Esophagus (tissue), 2 donors: ENCODE data around the gene LEKR1. TPM values are rescaled to one million over a fixed set of nuclear protein-coding genes. Genes with fewer than 3 reads are reported as not detected.
"Not testable (repeated sequence)": the region's sequence is repeated elsewhere in the genome, so short reads cannot be mapped to it uniquely, and the experiment has no call there.

Experiments
- H3K27ac ChIP-seq, 2 donors: one replicate each; pipeline ENCODE4 v1.5.1; 2013; ENCODE audit warnings: low read depth in 2 of 2, mild to moderate bottlenecking in 2 of 2, inconsistent platforms in 1 of 2, low read length in 1 of 2, moderate library complexity in 1 of 2
- H3K27me3 ChIP-seq, 2 donors: one replicate each; pipeline ENCODE4 v1.6.1; 2013; ENCODE audit warnings: low read length in 2 of 2, control low read depth in 1 of 2, mild to moderate bottlenecking in 1 of 2; ENCODE audit not compliant: insufficient read depth in 2 of 2, control insufficient read depth in 1 of 2
- H3K36me3 ChIP-seq, 2 donors: one replicate each; pipeline ENCODE4 v1.6.1; 2013; ENCODE audit warnings: low read length in 1 of 2; ENCODE audit not compliant: control insufficient read depth in 2 of 2, insufficient read depth in 2 of 2
- H3K4me1 ChIP-seq, 2 donors: one replicate each; pipeline ENCODE4 v1.6.1; 2013; ENCODE audit warnings: low read length in 1 of 2; ENCODE audit not compliant: control insufficient read depth in 2 of 2, insufficient read depth in 2 of 2
- H3K4me3 ChIP-seq, 2 donors: one replicate each; pipeline ENCODE4 v1.5.1; 2013; ENCODE audit warnings: low read length in 2 of 2, mild to moderate bottlenecking in 2 of 2, low read depth in 1 of 2, moderate library complexity in 1 of 2
- H3K9me3 ChIP-seq, 2 donors: one replicate each; pipeline ENCODE4 v1.6.1; 2013; ENCODE audit warnings: mild to moderate bottlenecking in 2 of 2, low read depth in 1 of 2, low read length in 1 of 2, moderate library complexity in 1 of 2; ENCODE audit not compliant: control insufficient read depth in 2 of 2, insufficient read depth in 1 of 2
- WGBS, 2 donors: extraction: QIAGEN DNeasy Blood & Tissue Kit; methylation state at CpG; one replicate each; pipeline ENCODE4 v1.1.7; 2013; 5-methylcytosine and 5-hydroxymethylcytosine counted together
- polyA plus RNA-seq, 2 donors: library from polyadenylated mRNA; stranded (reverse); fragments of 200-250 nt; gene quantifications; one replicate each; pipeline ENCODE4 v1.2.3, GENCODE V29; 2013
- donor health status: healthy with polysubstance abuse.
- donor health status: Bipolar disorder and iron deficiency.

Gene LEKR1
- polyA plus RNA-seq, 2 donors, result 0.21 to 0.33 TPM

- not testable (repeated sequence) for H3K9me3 ChIP-seq, H3K4me1 ChIP-seq, H3K27me3 ChIP-seq, H3K4me3 ChIP-seq, H3K36me3 ChIP-seq, H3K27ac ChIP-seq
- 92% methylated on average over 2 of the region's 2 CpGs for WGBS, 2 donors
These were observed 88.1 kb downstream of the LEKR1 start for GRCh38 chr3:156914300-156914699.

DNA sequence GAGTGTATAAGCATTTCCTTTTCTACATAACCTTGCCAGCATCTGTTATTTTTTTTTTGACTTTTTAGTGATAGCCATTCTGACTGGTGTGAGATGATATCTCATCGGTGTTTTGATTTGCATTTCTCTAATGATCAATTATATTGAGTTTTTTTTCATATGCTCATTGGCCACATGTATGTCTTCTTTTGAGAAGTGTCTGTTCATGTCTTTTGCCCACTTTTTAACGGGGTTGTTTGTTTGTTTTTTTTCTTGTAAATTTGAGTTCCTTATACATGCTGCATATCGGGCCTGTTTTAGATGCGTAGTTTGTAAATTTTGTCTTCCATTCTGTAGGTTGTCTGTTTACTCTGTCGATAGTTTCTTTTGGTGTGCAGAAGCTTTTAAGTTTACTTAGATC is 89.2 kb downstream of the LEKR1 start:
- no peak overlapping the region for H3K4me3 ChIP-seq
- H3K9me3 ChIP-seq, result no peaks in the 10 kb centered on the region
- H3K36me3 ChIP-seq, result no peaks in the 10 kb centered on the region
- no peaks in the 10 kb centered on the region for H3K27me3 ChIP-seq
- no peaks in the 10 kb centered on the region for H3K4me1 ChIP-seq
- no peak overlapping the region for H3K27ac ChIP-seq
- WGBS, 2 donors, result 89 to 92% methylated on average over 5 of the region's 5 CpGs

DNA sequence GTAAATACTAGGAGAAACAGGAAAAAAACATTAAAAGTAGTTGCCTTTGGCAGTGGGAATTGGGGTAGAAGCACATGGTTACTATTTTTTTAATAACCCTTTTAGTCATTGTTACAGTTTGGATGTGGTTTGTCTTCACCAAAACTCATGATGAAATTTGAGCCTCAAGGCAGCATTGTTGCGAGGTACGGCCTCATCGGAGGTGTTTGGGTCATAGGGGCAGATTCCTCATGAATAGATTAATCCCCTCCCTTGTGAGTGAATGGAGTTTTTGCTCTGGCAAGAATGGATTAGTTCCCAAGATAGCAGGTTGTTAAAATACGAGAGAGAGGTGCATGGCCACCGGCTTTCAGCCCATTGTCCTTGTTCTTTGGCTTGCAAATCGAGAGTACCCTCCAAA is 92.6 kb downstream of the LEKR1 start:
- H3K27me3 ChIP-seq, result no peaks in the 10 kb centered on the region
- H3K4me3 ChIP-seq, result no peak overlapping the region
- H3K9me3 ChIP-seq, result no peaks in the 10 kb centered on the region
- no peak overlapping the region for H3K27ac ChIP-seq
- WGBS, 2 donors, result 85 to 91% methylated on average over 6 of the region's 6 CpGs
- no peaks in the 10 kb centered on the region for H3K4me1 ChIP-seq
- H3K36me3 ChIP-seq, result no peaks in the 10 kb centered on the region

- no peaks in the 10 kb centered on the region for H3K27me3 ChIP-seq
- no peak overlapping the region for H3K27ac ChIP-seq
- no peaks in the 10 kb centered on the region for H3K36me3 ChIP-seq
- no peaks in the 10 kb centered on the region for H3K4me1 ChIP-seq
- H3K4me3 ChIP-seq, result no peak overlapping the region
- 86 to 93% methylated on average over 3 of the region's 3 CpGs for WGBS, 2 donors
- no peaks in the 10 kb centered on the region for H3K9me3 ChIP-seq
These were observed 93.7 kb downstream of the LEKR1 start for GRCh38 chr3:156919818-156920217.

GRCh38 chr3:156920399-156920798 is 94.2 kb downstream of the LEKR1 start:
- Histone ChIP-seq H3K4me1 (no peaks in the 10 kb centered on the region), H3K27ac (no peak overlapping the region), H3K36me3 (no peaks in the 10 kb centered on the region), H3K9me3 (no peaks in the 10 kb centered on the region), H3K27me3 (no peaks in the 10 kb centered on the region), H3K4me3 (no peak overlapping the region)
- 82 to 84% methylated on average over 1 of the region's 1 CpG for WGBS, 2 donors

- 94 to 95% methylated on average over 1 of the region's 1 CpG for WGBS, 2 donors
- Histone ChIP-seq H3K4me1 (no peaks in the 10 kb centered on the region), H3K27me3 (no peaks in the 10 kb centered on the region), H3K36me3 (no peaks in the 10 kb centered on the region), H3K27ac (no peak overlapping the region), H3K9me3 (no peaks in the 10 kb centered on the region), H3K4me3 (no peak overlapping the region)
These were observed 97.2 kb downstream of the LEKR1 start for GRCh38 chr3:156923349-156923748.

DNA sequence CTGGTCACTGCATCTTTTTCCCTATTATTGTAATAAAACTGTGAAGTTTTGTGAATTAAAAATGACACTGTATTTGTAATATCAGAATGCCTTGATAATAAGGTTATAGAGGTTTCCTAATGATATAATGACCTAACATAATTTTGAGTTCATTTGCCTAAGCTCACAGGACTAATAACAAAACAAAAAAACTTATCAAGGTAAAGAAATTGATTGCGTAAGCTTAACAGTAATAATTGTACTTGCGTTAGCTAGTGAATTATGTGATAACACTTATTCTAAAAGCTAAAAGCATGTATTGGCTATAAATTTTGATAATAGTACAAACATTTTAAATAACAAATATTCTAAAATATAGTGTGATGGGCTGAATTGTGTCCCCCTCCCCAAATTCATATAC is 112.6 kb downstream of the LEKR1 start:
- Histone ChIP-seq H3K9me3 (no peaks in the 10 kb centered on the region), H3K27me3 (no peaks in the 10 kb centered on the region), H3K4me1 (no peaks in the 10 kb centered on the region), H3K36me3 (no peaks in the 10 kb centered on the region), H3K4me3 (no peak overlapping the region), H3K27ac (no peak overlapping the region)
- WGBS, 2 donors, result 81 to 91% methylated on average over 2 of the region's 2 CpGs

DNA sequence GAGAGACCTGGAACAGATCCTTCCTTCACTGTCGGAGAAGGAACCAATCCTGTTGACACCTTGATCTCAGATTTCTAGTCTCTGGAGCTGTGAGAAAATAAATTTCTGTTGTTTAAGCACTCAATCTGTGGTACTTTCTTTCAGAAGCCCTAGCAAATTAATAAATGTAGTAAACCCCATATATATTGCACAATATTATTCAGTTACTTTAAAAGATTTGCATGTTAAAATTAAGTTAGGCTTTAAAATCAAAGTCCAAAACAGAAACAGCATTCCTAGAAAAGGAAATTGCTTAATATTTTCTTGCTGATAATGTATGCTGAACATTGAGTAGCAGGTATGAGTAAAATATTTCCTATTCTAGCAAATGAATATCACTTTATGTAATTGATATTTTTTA is 113.2 kb downstream of the LEKR1 start:
- WGBS, 2 donors, result 56 to 86% methylated on average over 1 of the region's 1 CpG
- no peak overlapping the region for H3K4me3 ChIP-seq
- H3K9me3 ChIP-seq, result no peaks in the 10 kb centered on the region
- no peak overlapping the region for H3K27ac ChIP-seq
- H3K36me3 ChIP-seq, result no peaks in the 10 kb centered on the region
- H3K27me3 ChIP-seq, result no peaks in the 10 kb centered on the region
- no peaks in the 10 kb centered on the region for H3K4me1 ChIP-seq

GRCh38 chr3:156941311-156941710 is 115.2 kb downstream of the LEKR1 start:
- no peaks in the 10 kb centered on the region for H3K27me3 ChIP-seq
- no peaks in the 10 kb centered on the region for H3K36me3 ChIP-seq
- H3K27ac ChIP-seq, result no peak overlapping the region
- no peaks in the 10 kb centered on the region for H3K4me1 ChIP-seq
- no peaks in the 10 kb centered on the region for H3K9me3 ChIP-seq
- WGBS, 2 donors, result 83 to 85% methylated on average over 4 of the region's 4 CpGs
- H3K4me3 ChIP-seq, result no peak overlapping the region

DNA sequence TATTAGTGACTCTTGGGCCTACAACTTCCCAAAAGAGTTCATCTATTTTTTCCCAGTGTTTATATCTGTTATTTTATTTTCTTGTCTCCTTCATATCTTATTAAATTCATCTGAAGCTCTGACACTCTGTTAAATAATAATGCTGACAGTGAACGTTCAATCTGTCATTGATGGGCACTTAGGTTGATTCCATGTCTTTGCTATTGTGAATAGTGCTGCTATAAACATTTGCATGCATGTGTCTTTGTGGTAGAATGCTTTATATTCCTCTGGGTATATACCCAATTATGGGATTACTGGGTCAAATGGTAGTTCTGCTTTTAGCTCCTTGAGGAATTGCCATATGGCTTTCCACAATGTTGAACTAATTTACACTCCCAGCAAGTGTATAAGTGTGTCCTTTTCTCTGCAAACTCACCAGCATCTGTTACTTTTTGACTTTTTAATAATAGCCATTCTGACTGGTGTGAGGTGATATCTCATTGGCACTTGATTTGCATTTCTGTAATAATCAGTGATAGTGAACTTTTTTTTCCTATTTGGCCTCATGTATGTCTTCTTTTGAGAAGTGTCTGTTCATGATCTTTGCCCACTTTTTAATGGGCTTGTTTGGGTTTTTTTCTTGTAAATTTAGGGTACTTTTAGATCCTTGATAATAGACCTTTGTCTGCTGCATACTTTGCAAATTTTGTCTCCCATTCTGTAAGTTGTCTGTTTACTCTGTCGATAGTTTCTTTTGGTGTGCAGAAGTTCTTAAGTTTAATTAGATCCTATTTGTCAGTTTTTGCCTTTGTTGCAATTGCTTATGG is 122.5 kb downstream of the LEKR1 start:
- H3K27me3 ChIP-seq, result no peaks in the 10 kb centered on the region
- H3K4me1 ChIP-seq, result no peaks in the 10 kb centered on the region
- no peak overlapping the region for H3K27ac ChIP-seq
- no peaks in the 10 kb centered on the region for H3K36me3 ChIP-seq
- H3K9me3 ChIP-seq, result no peaks in the 10 kb centered on the region
- no peak overlapping the region for H3K4me3 ChIP-seq
- 73 to 84% methylated on average over 2 of the region's 2 CpGs for WGBS, 2 donors
